Naive thymus-derived CD4-positive, alpha-beta T cell (primary cell): ENCODE results near the gene HSPA4. TPM values are rescaled to one million over a fixed set of nuclear protein-coding genes. Genes with fewer than 3 reads are reported as not detected.

Experiments
- ATAC-seq: fragments of 150-1000 bp; cut with Tn5 transposase; 2 replicates; pipeline ENCODE4 v1.10.0; 2021; ENCODE audit warnings: mild to moderate bottlenecking, moderate library complexity
- CTCF ChIA-PET: fragments of 350-600 bp; sonication (Branson Sonifier 250); formaldehyde crosslinking; loops from one replicate; lab custom pipeline; 2021; ENCODE audit warnings: antibody characterized with exemption; lab: Charles Lee
- POLR2A ChIA-PET: fragments of 350-600 bp; sonication (Branson Sonifier 250); formaldehyde crosslinking; loops from one replicate; lab custom pipeline; 2021; ENCODE audit warnings: antibody characterized with exemption, inconsistent platforms; lab: Charles Lee
- DNase-seq, 9 donors: peaks; one replicate each; pipeline versions ENCODE4 v3.0.0 to v3.0.0-alpha.2; 2020 to 2022; ENCODE audit warnings: mixed read lengths in 1 of 9
- H3K27ac ChIP-seq: one replicate; pipeline ENCODE4 v1.7.0; 2013; ENCODE audit warnings: mild to moderate bottlenecking, low read depth, low read length, moderate library complexity
- H3K27me3 ChIP-seq, 2 donors: one replicate each; pipeline ENCODE4 v1.7.0; 2013; ENCODE audit warnings: low read length in 2 of 2, mild to moderate bottlenecking in 2 of 2, moderate library complexity in 2 of 2; ENCODE audit not compliant: control insufficient read depth in 2 of 2, insufficient read depth in 2 of 2
- H3K36me3 ChIP-seq, 3 experiments: 1 replicate in 2 of 3; 2 replicates in 1 of 3; pipeline ENCODE4 v1.7.0; 2013; ENCODE audit warnings: low read length in 3 of 3, mild to moderate bottlenecking in 3 of 3, moderate library complexity in 1 of 3; ENCODE audit not compliant: insufficient read depth in 3 of 3, control insufficient read depth in 2 of 3
- H3K4me1 ChIP-seq, 2 donors: one replicate each; pipeline ENCODE4 v1.7.0; 2013; ENCODE audit warnings: low read length in 2 of 2, mild to moderate bottlenecking in 2 of 2, moderate library complexity in 1 of 2; ENCODE audit not compliant: control insufficient read depth in 2 of 2, insufficient read depth in 2 of 2
- H3K4me3 ChIP-seq: 2 replicates; pipeline ENCODE4 v1.7.0; 2013; ENCODE audit warnings: mild to moderate bottlenecking, low read length
- H3K9me3 ChIP-seq, 3 experiments: 1 replicate in 2 of 3; 2 replicates in 1 of 3; pipeline ENCODE4 v1.7.0; 2013; ENCODE audit warnings: low read length in 3 of 3; ENCODE audit not compliant: control insufficient read depth in 2 of 3
- H3K27ac Mint-ChIP-seq, 9 donors: one replicate each; pipeline ENCODE4 v1.8.0; 2020 to 2022; ENCODE audit warnings: mixed read lengths in 9 of 9, mild to moderate bottlenecking in 8 of 9, moderate library complexity in 5 of 9, inconsistent platforms in 2 of 9
- H3K27me3 Mint-ChIP-seq, 5 donors: one replicate each; pipeline ENCODE4 v1.8.0; 2021 to 2022; ENCODE audit warnings: mixed read lengths in 5 of 5, mild to moderate bottlenecking in 1 of 5
- H3K36me3 Mint-ChIP-seq, 5 donors: one replicate each; pipeline ENCODE4 v1.8.0; 2020 to 2022; ENCODE audit warnings: mixed read lengths in 5 of 5, mild to moderate bottlenecking in 3 of 5, inconsistent platforms in 1 of 5
- H3K4me1 Mint-ChIP-seq, 7 donors: one replicate each; pipeline ENCODE4 v1.8.0; 2020 to 2022; ENCODE audit warnings: mixed read lengths in 7 of 7, mild to moderate bottlenecking in 3 of 7, inconsistent platforms in 1 of 7
- H3K4me3 Mint-ChIP-seq, 10 donors: one replicate each; pipeline ENCODE4 v1.8.0; 2020 to 2022; ENCODE audit warnings: mild to moderate bottlenecking in 10 of 10, mixed read lengths in 10 of 10, moderate library complexity in 6 of 10, inconsistent platforms in 2 of 10
- H3K9me3 Mint-ChIP-seq, 11 donors: one replicate each; pipeline ENCODE4 v1.8.0; 2020 to 2022; ENCODE audit warnings: mixed read lengths in 11 of 11, mild to moderate bottlenecking in 4 of 11, inconsistent platforms in 1 of 11, moderate library complexity in 1 of 11
- intact Hi-C, 2 donors: fragments of 100-400 bp; cut with micrococcal nuclease; formaldehyde crosslinking; loops; one replicate each; pipeline ENCODE4 v1.15.1; 2023
- polyA plus RNA-seq, 2 donors: library from polyadenylated mRNA; unstranded; fragments of 300-500 nt; fragmentation: Illumina TruSeq; gene quantifications; one replicate each; pipeline ENCODE4 v1.2.3, GENCODE V29; 2021
- total RNA-seq, 6 experiments: library from RNA in 5 of 6; stranded (reverse) in 5 of 6; gene quantifications; 1 replicate in 5 of 6; 2 replicates in 1 of 6; pipeline ENCODE4 v1.2.3 and lab custom pipeline; 2021 to 2026

The HSPA4 gene
- total and polyA plus RNA-seq, 7 experiments from 2014 or later = 37.7 to 103 (median 42.4) TPM

DNA sequence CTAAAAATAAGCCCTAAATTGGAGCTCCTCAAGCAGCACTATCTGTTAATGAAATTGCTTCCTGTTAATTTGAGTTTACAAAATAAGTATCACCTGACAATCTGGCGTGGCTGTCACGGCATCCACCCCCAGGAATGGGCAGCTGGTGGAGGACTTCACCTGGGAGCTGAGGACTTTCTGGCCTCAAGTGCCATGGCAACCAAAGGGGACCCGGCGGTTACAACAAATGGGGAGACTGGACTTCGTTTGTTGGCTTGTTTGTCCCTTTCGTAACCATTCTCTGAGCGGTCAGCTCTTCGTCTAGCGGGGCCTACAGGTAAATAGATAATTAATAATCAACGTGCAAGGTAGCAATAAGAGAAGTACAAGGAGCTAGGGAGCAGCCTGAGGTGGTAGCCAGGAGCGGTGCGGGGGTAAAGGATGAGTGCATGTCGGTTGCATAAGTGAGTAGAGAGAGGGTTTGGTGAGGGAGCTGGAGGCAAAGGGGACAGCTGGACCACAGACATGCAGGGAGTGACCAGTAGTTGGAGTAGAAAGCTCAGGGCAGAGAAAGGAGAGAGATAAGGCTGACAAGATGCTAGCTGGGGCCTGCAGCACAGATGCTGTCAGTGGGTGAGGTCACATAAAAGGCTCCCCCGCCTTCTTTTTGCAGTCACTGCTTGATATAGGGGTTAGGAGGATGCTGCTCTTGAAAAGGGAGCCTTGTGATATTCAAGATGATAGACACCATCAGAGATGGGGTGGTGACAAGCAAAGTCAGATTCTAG, 62.5 kb downstream of the HSPA4 start:
- Histone ChIP-seq H3K9me3 (no peaks in the 10 kb centered on the region), H3K36me3 (no peaks in the 10 kb centered on the region), H3K27ac (no peak overlapping the region), H3K4me3 (no peak overlapping the region), H3K4me1 (no peaks in the 10 kb centered on the region), H3K27me3 (no peaks in the 10 kb centered on the region)
- Mint-ChIP-seq H3K36me3 (no peaks in the 10 kb centered on the region), H3K9me3 (no peaks in the 10 kb centered on the region), H3K27me3 (peaks cover 0 to 4% (median 0%) of the 10 kb centered on the region in 5 donors), H3K27ac (peak overlapping the region in 3 of 9 donors; percentile 11 to 46 (median 35)), H3K4me1 (peaks cover 4 to 14% (median 9%) of the 10 kb centered on the region in 7 donors), H3K4me3 (no peak overlapping the region)
- no peak for ATAC-seq
- no peak for DNase-seq
- CTCF ChIA-PET = interaction anchor here (0.7 to 1.7 kb wide), 4 partner anchors 105 to 754 kb away, joined by 3 to 7 read pairs (median 5); no protein-coding TSS in a partner anchor
- intact Hi-C loops = loop anchor here (5.0 to 10.0 kb wide), 5 partner anchors 253 to 828 kb away; partner anchors contain the start of gene FSTL4 (in 1 of the 2)
- POLR2A ChIA-PET = interaction anchor here (1.2 kb wide), 1 partner anchor 56 kb away, joined by 3 read pairs; no protein-coding TSS in a partner anchor

DNA sequence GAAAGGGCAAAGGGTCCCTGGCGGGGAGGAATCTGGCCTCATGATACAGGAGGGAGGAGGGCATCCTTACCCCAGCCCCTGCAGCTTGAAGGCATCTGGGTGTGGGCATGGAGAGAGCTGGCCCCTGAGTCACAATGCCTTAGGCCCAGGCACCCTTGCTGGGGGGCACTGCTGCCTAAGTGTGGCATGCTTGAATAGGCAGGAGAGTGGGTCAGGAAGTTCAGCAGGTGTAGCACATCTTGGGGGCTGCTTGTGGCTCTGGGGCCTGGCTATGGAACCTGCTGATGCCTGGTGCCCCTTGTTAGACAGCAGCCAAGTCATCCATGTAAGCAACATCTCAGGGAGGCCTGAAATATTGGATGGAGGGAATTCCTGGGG, 63.1 kb downstream of the HSPA4 start:
- no peaks in the 10 kb centered on the region for H3K36me3 Mint-ChIP-seq
- Histone ChIP-seq H3K9me3 (no peaks in the 10 kb centered on the region), H3K4me1 (no peaks in the 10 kb centered on the region), H3K27me3 (no peaks in the 10 kb centered on the region), H3K36me3 (no peaks in the 10 kb centered on the region), H3K4me3 (no peak overlapping the region), H3K27ac (no peak overlapping the region)
- ATAC-seq = no peak
- intact Hi-C loops = loop anchor here (5.0 to 10.0 kb wide), 5 partner anchors 252 to 827 kb away; partner anchors contain the start of gene FSTL4 (in 1 of the 2)
- CTCF ChIA-PET = interaction anchor here (1.7 kb wide), 1 partner anchor 105 kb away, joined by 6 read pairs; no protein-coding TSS in a partner anchor
- H3K4me3 Mint-ChIP-seq = no peak overlapping the region
- peaks cover 4 to 14% (median 9%) of the 10 kb centered on the region in 7 donors for H3K4me1 Mint-ChIP-seq
- H3K9me3 Mint-ChIP-seq = no peaks in the 10 kb centered on the region
- peak overlapping the region in 2 of 9 donors; percentile 11 to 46 for H3K27ac Mint-ChIP-seq
- DNase-seq = no peak
- POLR2A ChIA-PET = interaction anchor here (1.2 kb wide), 1 partner anchor 55 kb away, joined by 3 read pairs; no protein-coding TSS in a partner anchor
- peaks cover 0 to 4% (median 0%) of the 10 kb centered on the region in 5 donors for H3K27me3 Mint-ChIP-seq

DNA sequence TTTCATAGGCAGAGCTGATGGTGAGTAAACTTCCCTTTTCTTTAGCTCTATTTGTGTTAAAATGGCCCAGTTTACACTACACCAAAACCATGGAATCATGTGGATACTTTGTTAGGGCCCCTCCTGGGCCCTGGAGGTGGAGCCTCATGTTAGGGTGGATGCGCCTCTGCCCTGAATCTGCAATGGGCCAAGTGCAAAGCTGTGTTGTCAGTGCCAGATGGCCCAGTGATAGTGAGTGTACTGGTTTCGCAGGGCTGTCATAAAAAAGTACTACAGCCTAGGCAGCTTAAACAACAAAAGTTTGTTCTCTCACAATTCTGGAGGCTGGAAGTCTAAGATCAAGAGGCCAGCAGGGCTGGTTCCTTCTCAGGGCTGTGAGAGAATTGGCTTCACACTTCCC, 64.8 kb downstream of the HSPA4 start:
- no peak overlapping the region for H3K27ac ChIP-seq
- Mint-ChIP-seq H3K4me3 (no peak overlapping the region), H3K27ac (no peak overlapping the region), H3K4me1 (peaks cover 0 to 7% (median 4%) of the 10 kb centered on the region in 7 donors), H3K27me3 (no peaks in the 10 kb centered on the region), H3K36me3 (no peaks in the 10 kb centered on the region), H3K9me3 (no peaks in the 10 kb centered on the region)
- no peaks in the 10 kb centered on the region for H3K36me3 ChIP-seq
- H3K4me3 ChIP-seq = no peak overlapping the region
- ChIA-PET CTCF (no interaction called here), POLR2A (no interaction called here)
- ATAC-seq (no peak), DNase-seq (no peak)
- intact Hi-C loops = loop anchor here in 1 of 2 donors (10.0 kb wide), 2 partner anchors 438 to 498 kb away; partner anchors contain the start of gene FSTL4
- H3K9me3 ChIP-seq = no peaks in the 10 kb centered on the region
- H3K4me1 ChIP-seq = no peaks in the 10 kb centered on the region
- H3K27me3 ChIP-seq = no peaks in the 10 kb centered on the region

DNA sequence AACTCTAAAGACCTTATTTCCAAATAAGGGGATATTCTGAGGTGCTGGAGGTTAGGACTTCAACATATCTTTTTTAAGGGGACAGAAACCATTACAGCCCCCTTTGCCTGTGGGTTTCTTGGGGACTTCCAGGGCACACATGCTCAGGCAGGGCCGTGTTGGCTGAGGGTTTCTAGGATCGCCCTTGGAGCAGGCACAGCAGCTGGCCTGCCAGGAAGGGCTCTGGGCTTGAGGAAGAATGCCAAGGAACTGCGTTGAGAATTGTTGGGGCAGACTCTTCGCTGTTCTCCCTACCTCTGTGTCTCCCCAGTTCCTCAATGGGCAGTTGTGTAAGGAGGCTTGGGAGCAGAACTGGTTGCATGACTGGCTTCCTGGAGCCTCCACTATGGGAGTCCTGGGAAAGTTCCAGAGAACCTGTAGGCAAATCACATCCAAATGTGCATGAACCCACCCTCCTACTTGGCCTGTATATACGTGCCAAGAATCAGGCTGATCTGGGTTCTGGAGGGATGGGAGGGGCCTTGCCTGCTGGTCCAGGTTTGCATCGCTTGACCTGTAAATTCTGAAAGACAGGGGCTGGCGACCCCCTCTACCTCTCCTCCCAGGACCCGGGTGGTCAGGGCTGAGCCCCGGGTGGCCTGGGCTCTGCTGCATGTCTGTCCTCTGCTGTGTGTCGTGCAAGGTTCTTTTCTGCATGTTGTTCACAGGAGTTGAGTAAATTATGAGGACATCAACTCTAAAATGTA, 65.5 kb downstream of the HSPA4 start:
- Mint-ChIP-seq H3K36me3 (no peaks in the 10 kb centered on the region), H3K27me3 (no peaks in the 10 kb centered on the region), H3K9me3 (no peaks in the 10 kb centered on the region), H3K4me3 (no peak overlapping the region), H3K4me1 (peaks cover 0 to 7% (median 4%) of the 10 kb centered on the region in 7 donors), H3K27ac (peak overlapping the region in 1 of 9 donors; percentile 41)
- CTCF ChIA-PET = no interaction called here
- POLR2A ChIA-PET = no interaction called here
- Histone ChIP-seq H3K4me1 (no peaks in the 10 kb centered on the region), H3K27ac (no peak overlapping the region), H3K36me3 (no peaks in the 10 kb centered on the region), H3K4me3 (no peak overlapping the region), H3K27me3 (no peaks in the 10 kb centered on the region), H3K9me3 (no peaks in the 10 kb centered on the region)
- ATAC-seq = no peak
- no peak for DNase-seq
- intact Hi-C loops = loop anchor here in 1 of 2 donors (10.0 kb wide), 2 partner anchors 437 to 497 kb away; partner anchors contain the start of gene FSTL4

DNA sequence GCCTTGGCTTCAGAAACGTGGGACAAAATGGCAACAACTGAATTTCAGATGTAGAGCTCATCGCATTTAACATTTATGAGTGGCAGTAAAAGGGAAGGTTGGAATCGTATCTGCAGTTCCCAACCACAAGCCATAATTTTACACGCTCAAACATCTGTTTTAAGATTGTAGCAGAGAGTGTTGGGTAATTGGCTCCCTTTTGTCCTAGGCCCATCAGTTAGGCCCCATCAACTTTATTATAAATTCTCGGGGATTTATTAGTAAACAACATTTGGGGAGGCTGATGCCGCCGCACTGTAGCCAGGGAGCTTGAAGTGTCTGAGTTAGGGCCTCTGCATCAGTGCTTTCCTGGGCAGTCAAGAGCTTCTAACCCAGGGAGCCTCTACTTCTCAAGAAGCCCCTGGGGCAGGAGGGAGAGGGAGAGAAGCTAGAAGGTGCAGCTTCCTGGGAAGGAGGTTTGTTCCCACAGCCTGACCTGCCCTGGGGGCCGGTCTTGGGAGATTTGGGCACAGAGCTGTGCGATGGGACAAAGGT, 66.2 kb downstream of the HSPA4 start:
- ChIA-PET POLR2A (no interaction called here), CTCF (no interaction called here)
- Histone ChIP-seq H3K27ac (no peak overlapping the region), H3K4me3 (no peak overlapping the region), H3K27me3 (no peaks in the 10 kb centered on the region), H3K4me1 (no peaks in the 10 kb centered on the region), H3K36me3 (no peaks in the 10 kb centered on the region), H3K9me3 (no peaks in the 10 kb centered on the region)
- Mint-ChIP-seq H3K9me3 (no peaks in the 10 kb centered on the region), H3K36me3 (no peaks in the 10 kb centered on the region), H3K27ac (peak overlapping the region in 1 of 9 donors; percentile 23), H3K4me1 (peaks cover 0 to 7% (median 4%) of the 10 kb centered on the region in 7 donors), H3K4me3 (no peak overlapping the region), H3K27me3 (no peaks in the 10 kb centered on the region)
- ATAC-seq (no peak), DNase-seq (no peak)
- intact Hi-C loops = loop anchor here in 1 of 2 donors (10.0 kb wide), 2 partner anchors 437 to 497 kb away; partner anchors contain the start of gene FSTL4

DNA sequence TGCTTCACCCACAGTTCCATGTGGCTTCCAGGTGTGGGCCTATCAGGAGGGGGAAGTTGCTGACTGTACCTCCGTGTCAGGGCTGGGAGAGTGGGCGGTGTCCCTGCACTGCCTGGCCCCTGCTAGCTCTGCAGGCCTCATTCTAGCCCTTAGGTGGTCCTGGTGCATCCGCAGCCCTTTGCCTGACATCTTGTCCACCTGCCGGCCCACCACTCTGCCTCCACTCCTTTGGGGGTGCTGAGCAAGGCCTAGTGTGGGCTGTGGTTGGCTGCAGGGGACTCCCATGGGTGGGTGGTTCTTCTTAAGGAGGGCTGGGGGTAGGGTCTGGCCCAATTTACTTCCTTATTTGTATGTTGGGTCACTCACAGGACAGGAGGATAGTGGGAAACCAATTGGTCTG, 66.9 kb downstream of the HSPA4 start:
- DNase-seq (no peak), ATAC-seq (no peak)
- H3K4me3 ChIP-seq = no peak overlapping the region
- no peaks in the 10 kb centered on the region for H3K27me3 ChIP-seq
- no peaks in the 10 kb centered on the region for H3K4me1 ChIP-seq
- Mint-ChIP-seq H3K9me3 (no peaks in the 10 kb centered on the region), H3K4me1 (peaks cover 0 to 7% (median 4%) of the 10 kb centered on the region in 7 donors), H3K27ac (no peak overlapping the region), H3K4me3 (no peak overlapping the region), H3K36me3 (no peaks in the 10 kb centered on the region), H3K27me3 (peaks cover 0 to 4% (median 0%) of the 10 kb centered on the region in 5 donors)
- CTCF ChIA-PET = no interaction called here
- POLR2A ChIA-PET = no interaction called here
- H3K9me3 ChIP-seq = no peaks in the 10 kb centered on the region
- H3K27ac ChIP-seq = no peak overlapping the region
- H3K36me3 ChIP-seq = no peaks in the 10 kb centered on the region
- intact Hi-C loops = loop anchor here in 1 of 2 donors (10.0 kb wide), 2 partner anchors 436 to 496 kb away; partner anchors contain the start of gene FSTL4
